ENCODE measurements around the gene ZNF445.
"Not testable (repeated sequence)": the region's sequence is repeated elsewhere in the genome, so short reads cannot be mapped to it uniquely, and the experiment has no call there.

The ZNF445 gene

DNA sequence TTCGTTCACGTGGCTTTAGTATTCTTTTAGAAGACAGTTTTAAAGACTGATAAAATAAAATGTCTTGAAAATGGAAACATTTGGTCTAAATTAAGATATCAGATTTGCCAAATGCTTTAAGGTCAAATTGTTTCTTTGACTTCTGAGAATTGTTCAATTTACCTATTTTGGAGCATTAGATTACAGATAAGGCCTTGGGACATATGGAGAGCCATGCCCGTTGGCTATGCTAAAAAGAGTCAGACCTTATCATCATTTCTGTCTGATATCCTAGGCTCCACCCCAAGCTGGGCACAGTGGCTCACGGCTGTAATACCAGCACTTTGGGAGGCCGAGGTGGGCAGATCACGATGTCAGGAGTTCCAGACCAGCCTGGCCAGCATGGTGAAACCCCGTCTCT is 13.0 kb downstream of the ZNF445 start:
- DNase-seq, result no peak
- H3K4me1 Mint-ChIP-seq, result peaks cover 22% of the 10 kb centered on the region
- peaks cover 74% of the 10 kb centered on the region for H3K36me3 Mint-ChIP-seq (ENCODE audit: low read depth)
- H3K27ac Mint-ChIP-seq, result no peak overlapping the region
- no peak overlapping the region for H3K4me3 Mint-ChIP-seq
- TF ChIP-seq, protein P1, sequence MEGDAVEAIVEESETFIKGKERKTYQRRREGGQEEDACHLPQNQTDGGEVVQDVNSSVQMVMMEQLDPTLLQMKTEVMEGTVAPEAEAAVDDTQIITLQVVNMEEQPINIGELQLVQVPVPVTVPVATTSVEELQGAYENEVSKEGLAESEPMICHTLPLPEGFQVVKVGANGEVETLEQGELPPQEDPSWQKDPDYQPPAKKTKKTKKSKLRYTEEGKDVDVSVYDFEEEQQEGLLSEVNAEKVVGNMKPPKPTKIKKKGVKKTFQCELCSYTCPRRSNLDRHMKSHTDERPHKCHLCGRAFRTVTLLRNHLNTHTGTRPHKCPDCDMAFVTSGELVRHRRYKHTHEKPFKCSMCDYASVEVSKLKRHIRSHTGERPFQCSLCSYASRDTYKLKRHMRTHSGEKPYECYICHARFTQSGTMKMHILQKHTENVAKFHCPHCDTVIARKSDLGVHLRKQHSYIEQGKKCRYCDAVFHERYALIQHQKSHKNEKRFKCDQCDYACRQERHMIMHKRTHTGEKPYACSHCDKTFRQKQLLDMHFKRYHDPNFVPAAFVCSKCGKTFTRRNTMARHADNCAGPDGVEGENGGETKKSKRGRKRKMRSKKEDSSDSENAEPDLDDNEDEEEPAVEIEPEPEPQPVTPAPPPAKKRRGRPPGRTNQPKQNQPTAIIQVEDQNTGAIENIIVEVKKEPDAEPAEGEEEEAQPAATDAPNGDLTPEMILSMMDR (IDR thresholded peaks at IDR 0.05), result no peak
- H3K9me3 Mint-ChIP-seq, result peaks cover 37% of the 10 kb centered on the region
- no peaks in the 10 kb centered on the region for H3K27me3 Mint-ChIP-seq (ENCODE audit: low read depth, poor library complexity)

DNA sequence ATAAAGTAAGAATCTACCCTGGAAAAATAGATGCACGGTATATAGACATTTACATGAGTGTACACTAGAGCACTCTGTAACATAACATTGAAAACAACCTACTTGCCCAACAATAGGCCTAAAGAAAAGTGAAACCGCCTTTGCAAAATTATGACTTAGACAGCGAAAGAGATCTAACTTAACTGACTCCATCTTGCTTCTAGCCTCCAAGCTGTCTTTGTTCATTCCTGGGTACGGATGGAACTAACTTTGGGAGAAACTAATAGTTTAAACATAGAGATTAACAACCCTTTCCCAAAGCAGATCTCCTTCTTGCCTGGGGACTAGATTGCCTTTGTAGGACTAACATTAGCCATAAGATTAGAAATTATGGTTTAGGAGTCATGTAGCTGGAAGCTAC is 17.4 kb downstream of the ZNF445 start:
- H3K9me3 Mint-ChIP-seq, result peaks cover 40% of the 10 kb centered on the region
- not testable (repeated sequence) for DNase-seq; H3K27ac Mint-ChIP-seq; H3K27me3 Mint-ChIP-seq (ENCODE audit: low read depth, poor library complexity); H3K4me3 Mint-ChIP-seq; H3K4me1 Mint-ChIP-seq
- peaks cover 99% of the 10 kb centered on the region for H3K36me3 Mint-ChIP-seq (ENCODE audit: low read depth)

DNA sequence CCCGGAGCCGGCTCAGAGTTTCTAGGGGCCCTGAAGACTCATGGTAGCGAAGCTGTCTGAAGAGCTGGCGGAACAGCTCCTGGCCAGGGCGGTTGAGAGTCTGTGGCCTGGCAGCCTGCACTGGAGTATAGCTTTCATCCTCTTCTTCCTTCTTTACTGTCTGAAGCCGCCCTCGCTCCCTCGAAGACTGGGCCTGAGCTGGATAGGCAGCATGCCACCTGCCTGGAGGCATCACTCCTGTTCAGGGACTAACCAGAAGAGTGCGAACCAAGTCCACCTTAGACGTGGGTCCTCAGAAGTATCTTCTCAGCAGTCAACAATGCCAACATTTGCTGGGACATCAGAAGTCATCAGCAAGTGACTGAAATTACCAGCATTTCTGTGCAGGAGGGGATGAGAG is 22.2 kb downstream of the ZNF445 start:
- Mint-ChIP-seq H3K36me3 (ENCODE audit: low read depth) (peaks cover 97% of the 10 kb centered on the region), H3K27ac (no peak overlapping the region), H3K4me1 (no peaks in the 10 kb centered on the region), H3K9me3 (peaks cover 12% of the 10 kb centered on the region), H3K4me3 (no peak overlapping the region), H3K27me3 (ENCODE audit: low read depth, poor library complexity) (no peaks in the 10 kb centered on the region)
- DNase-seq, result no peak
- TF ChIP-seq, protein P1 (IDR thresholded peaks at IDR 0.05), result no peak

DNA sequence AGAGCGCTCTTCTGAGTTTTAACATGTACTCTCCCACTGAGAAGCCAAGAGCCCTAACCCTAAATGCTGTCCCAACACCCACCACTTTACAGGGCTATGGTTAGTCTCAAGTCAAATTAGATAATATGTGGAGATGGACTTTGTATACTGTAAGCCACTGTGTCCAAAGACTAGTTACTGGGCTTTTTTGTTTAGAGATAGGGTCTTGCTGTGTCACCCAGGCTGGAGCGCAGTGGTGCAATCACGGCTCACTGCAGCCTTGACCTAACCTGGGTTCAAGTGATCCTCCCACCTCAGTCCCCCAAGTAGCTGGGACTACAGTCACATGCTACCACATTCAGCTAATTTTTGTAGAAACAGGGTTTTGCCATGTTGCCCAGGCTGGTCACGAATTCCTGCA is 23.2 kb downstream of the ZNF445 start:
- no peak overlapping the region for H3K4me3 Mint-ChIP-seq
- peaks cover 6% of the 10 kb centered on the region for H3K9me3 Mint-ChIP-seq
- no peak for DNase-seq
- no peak overlapping the region for H3K27ac Mint-ChIP-seq
- no peaks in the 10 kb centered on the region for H3K4me1 Mint-ChIP-seq
- H3K36me3 Mint-ChIP-seq (ENCODE audit: low read depth), result peaks cover 97% of the 10 kb centered on the region
- TF ChIP-seq, protein P1 (IDR thresholded peaks at IDR 0.05), result no peak
- no peaks in the 10 kb centered on the region for H3K27me3 Mint-ChIP-seq (ENCODE audit: low read depth, poor library complexity)

DNA sequence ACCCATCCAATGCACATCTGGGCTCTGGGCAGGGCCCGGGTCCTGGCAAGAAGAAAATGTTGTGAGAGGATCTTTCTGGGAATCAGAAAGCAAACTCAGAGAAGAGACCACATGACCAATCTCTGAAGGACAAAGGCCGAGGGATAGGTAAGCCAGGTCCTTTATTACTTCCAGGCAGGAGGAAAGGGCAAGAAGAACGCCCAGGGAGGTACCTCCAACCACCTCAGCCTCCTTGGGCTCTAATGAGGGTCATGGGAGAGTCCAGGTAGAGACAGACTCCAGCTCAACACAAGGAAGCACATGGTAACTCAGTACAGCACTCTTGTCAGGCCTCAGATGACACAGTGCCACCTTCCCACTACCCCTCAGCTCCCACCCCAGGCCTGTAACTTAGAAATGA is 26.0 kb downstream of the ZNF445 start:
- Mint-ChIP-seq H3K36me3 (ENCODE audit: low read depth) (peaks cover 97% of the 10 kb centered on the region), H3K27me3 (ENCODE audit: low read depth, poor library complexity) (no peaks in the 10 kb centered on the region)
- no peak for DNase-seq

DNA sequence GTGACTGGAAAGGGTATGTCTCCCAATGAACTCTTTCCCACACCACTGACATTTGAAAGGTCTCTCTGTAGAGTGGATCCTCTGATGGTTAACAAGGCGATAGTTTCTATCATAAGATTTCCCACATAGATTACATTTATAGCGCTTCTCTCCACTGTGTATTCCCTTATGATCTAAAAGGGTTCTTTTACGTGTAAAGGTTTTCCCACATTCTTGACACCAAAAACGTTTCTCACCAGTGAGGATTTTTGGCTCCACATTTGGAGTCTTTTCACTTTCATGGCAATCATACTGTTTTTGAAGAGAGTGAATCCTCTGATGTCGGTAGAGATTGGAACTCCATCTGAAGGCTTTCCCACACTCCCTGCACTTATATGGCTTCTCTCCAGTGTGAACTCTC is 30.5 kb downstream of the ZNF445 start:
- Mint-ChIP-seq H3K27me3 (ENCODE audit: low read depth, poor library complexity) (no peaks in the 10 kb centered on the region), H3K4me1 (no peaks in the 10 kb centered on the region), H3K36me3 (ENCODE audit: low read depth) (peaks cover 85% of the 10 kb centered on the region), H3K4me3 (no peak overlapping the region), H3K9me3 (peaks cover 31% of the 10 kb centered on the region), H3K27ac (no peak overlapping the region)
- DNase-seq, result no peak
- TF ChIP-seq, protein P1 (IDR thresholded peaks at IDR 0.05), result no peak

More for the DNA sequence above, 26.0 kb downstream of the ZNF445 start:
- Mint-ChIP-seq H3K4me1 (no peaks in the 10 kb centered on the region), H3K27ac (no peak overlapping the region), H3K4me3 (no peak overlapping the region), H3K9me3 (peaks cover 30% of the 10 kb centered on the region)
- TF ChIP-seq, protein P1 (IDR thresholded peaks at IDR 0.05), result no peak
